ENCODE results near the gene PIAS3.
A peak's percentile ranks its signal among the peaks of the same experiment; 100 is the strongest.
"Not testable (repeated sequence)": the region's sequence is repeated elsewhere in the genome, so short reads cannot be mapped to it uniquely, and the experiment has no call there.

PIAS3 gene

GRCh38 chr1:145826030-145826429 lies 32.9 kb downstream of the PIAS3 start:
- H3K27ac ChIP-seq (ENCODE audit: low read depth, low read length): no peak overlapping the region
- H2AFZ ChIP-seq (ENCODE audit: low read length, unreplicated experiment): no peak overlapping the region
- H3K27me3 ChIP-seq (ENCODE audit: insufficient read depth, low read length): no peaks in the 10 kb centered on the region
- peaks cover 41% of the 10 kb centered on the region for H3K36me3 ChIP-seq (ENCODE audit: insufficient read depth, low read length)
- peaks cover 36% of the 10 kb centered on the region for H3K79me2 ChIP-seq (ENCODE audit: control insufficient read depth, insufficient read depth, low read length, unreplicated experiment)
- H3K4me3 ChIP-seq (ENCODE audit: low read depth, low read length): peak overlapping the region; percentile 98
- H3K4me1 ChIP-seq (ENCODE audit: control insufficient read depth, insufficient read depth, low read length, unreplicated experiment): peaks cover 12% of the 10 kb centered on the region

- H3K4me1 ChIP-seq (ENCODE audit: control insufficient read depth, insufficient read depth, low read length, unreplicated experiment): peaks cover 12% of the 10 kb centered on the region
Observed at GRCh38 chr1:145824499-145824842, 34.4 kb downstream of the PIAS3 start.

GRCh38 chr1:145823565-145824498 lies 35.0 kb downstream of the PIAS3 start, which contains the start of the genes POLR3C and RNF115:
POLR3C (plus strand) TSS chr1:145824200; CDS start chr1:145825777, 1,577 bp downstream.
RNF115 (minus strand) TSS chr1:145824095; CDS start chr1:145823873, 222 bp downstream.
- H3K27ac ChIP-seq (ENCODE audit: low read depth, low read length): peak within 1 kb of the TSS; percentile 75
- peaks cover 12% of the 10 kb centered on the region for H3K4me1 ChIP-seq (ENCODE audit: control insufficient read depth, insufficient read depth, low read length, unreplicated experiment)
- H3K79me2 ChIP-seq (ENCODE audit: control insufficient read depth, insufficient read depth, low read length, unreplicated experiment): peaks cover 41% of the 10 kb centered on the region
- H3K27me3 ChIP-seq (ENCODE audit: insufficient read depth, low read length): no peaks in the 10 kb centered on the region
- peak within 1 kb of the TSS; percentile 88 for H2AFZ ChIP-seq (ENCODE audit: low read length, unreplicated experiment)
- peaks cover 28% of the 10 kb centered on the region for H3K36me3 ChIP-seq (ENCODE audit: insufficient read depth, low read length)
- H3K4me3 ChIP-seq (ENCODE audit: low read depth, low read length): peak within 1 kb of the TSS; percentile 98

More at GRCh38 chr1:145824499-145824842, 34.4 kb downstream of the PIAS3 start:
- H3K27ac ChIP-seq (ENCODE audit: low read depth, low read length): peak overlapping the region; percentile 75
- no peaks in the 10 kb centered on the region for H3K27me3 ChIP-seq (ENCODE audit: insufficient read depth, low read length)
- H3K79me2 ChIP-seq (ENCODE audit: control insufficient read depth, insufficient read depth, low read length, unreplicated experiment): peaks cover 38% of the 10 kb centered on the region
- H2AFZ ChIP-seq (ENCODE audit: low read length, unreplicated experiment): peak overlapping the region; percentile 88
- peak overlapping the region; percentile 98 for H3K4me3 ChIP-seq (ENCODE audit: low read depth, low read length)
- H3K36me3 ChIP-seq (ENCODE audit: insufficient read depth, low read length): peaks cover 31% of the 10 kb centered on the region

GRCh38 chr1:145822779-145823331 lies 36.0 kb downstream of the PIAS3 start:
- peaks cover 12% of the 10 kb centered on the region for H3K4me1 ChIP-seq (ENCODE audit: control insufficient read depth, insufficient read depth, low read length, unreplicated experiment)
- H2AFZ ChIP-seq (ENCODE audit: low read length, unreplicated experiment); H3K27me3 ChIP-seq (ENCODE audit: insufficient read depth, low read length); H3K27ac ChIP-seq (ENCODE audit: low read depth, low read length): not testable (repeated sequence)
- peaks cover 41% of the 10 kb centered on the region for H3K79me2 ChIP-seq (ENCODE audit: control insufficient read depth, insufficient read depth, low read length, unreplicated experiment)
- H3K36me3 ChIP-seq (ENCODE audit: insufficient read depth, low read length): peaks cover 19% of the 10 kb centered on the region
- H3K4me3 ChIP-seq (ENCODE audit: low read depth, low read length): peak overlapping the region; percentile 62

- H3K27me3 ChIP-seq (ENCODE audit: insufficient read depth, low read length); H3K4me1 ChIP-seq (ENCODE audit: control insufficient read depth, insufficient read depth, low read length, unreplicated experiment); H3K36me3 ChIP-seq (ENCODE audit: insufficient read depth, low read length); H3K4me3 ChIP-seq (ENCODE audit: low read depth, low read length); H2AFZ ChIP-seq (ENCODE audit: low read length, unreplicated experiment): not testable (repeated sequence)
- Histone ChIP-seq H3K79me2 (ENCODE audit: control insufficient read depth, insufficient read depth, low read length, unreplicated experiment) (peaks cover 20% of the 10 kb centered on the region), H3K27ac (ENCODE audit: low read depth, low read length) (peak overlapping the region; percentile 53)
Observed at GRCh38 chr1:145818095-145818494, 40.8 kb downstream of the PIAS3 start.

GRCh38 chr1:145812977-145813810 lies 45.7 kb downstream of the PIAS3 start:
- not testable (repeated sequence) for H3K4me3 ChIP-seq (ENCODE audit: low read depth, low read length); H3K27me3 ChIP-seq (ENCODE audit: insufficient read depth, low read length); H2AFZ ChIP-seq (ENCODE audit: low read length, unreplicated experiment); H3K4me1 ChIP-seq (ENCODE audit: control insufficient read depth, insufficient read depth, low read length, unreplicated experiment); H3K36me3 ChIP-seq (ENCODE audit: insufficient read depth, low read length)
- H3K79me2 ChIP-seq (ENCODE audit: control insufficient read depth, insufficient read depth, low read length, unreplicated experiment): peaks cover 18% of the 10 kb centered on the region
- H3K27ac ChIP-seq (ENCODE audit: low read depth, low read length): peak overlapping the region; percentile 43

- no peak overlapping the region for H2AFZ ChIP-seq (ENCODE audit: low read length, unreplicated experiment)
- H3K27me3 ChIP-seq (ENCODE audit: insufficient read depth, low read length): no peaks in the 10 kb centered on the region
- no peak overlapping the region for H3K4me3 ChIP-seq (ENCODE audit: low read depth, low read length)
- H3K27ac ChIP-seq (ENCODE audit: low read depth, low read length): no peak overlapping the region
- no peaks in the 10 kb centered on the region for H3K36me3 ChIP-seq (ENCODE audit: insufficient read depth, low read length)
- H3K79me2 ChIP-seq (ENCODE audit: control insufficient read depth, insufficient read depth, low read length, unreplicated experiment): peaks cover 61% of the 10 kb centered on the region
- peaks cover 19% of the 10 kb centered on the region for H3K4me1 ChIP-seq (ENCODE audit: control insufficient read depth, insufficient read depth, low read length, unreplicated experiment)
Observed at GRCh38 chr1:145806844-145807243, 52.0 kb downstream of the PIAS3 start.

GRCh38 chr1:145806408-145806807 lies 52.5 kb downstream of the PIAS3 start:
- Histone ChIP-seq H3K27ac (ENCODE audit: low read depth, low read length) (no peak overlapping the region), H3K27me3 (ENCODE audit: insufficient read depth, low read length) (no peaks in the 10 kb centered on the region), H2AFZ (ENCODE audit: low read length, unreplicated experiment) (no peak overlapping the region), H3K79me2 (ENCODE audit: control insufficient read depth, insufficient read depth, low read length, unreplicated experiment) (peaks cover 65% of the 10 kb centered on the region), H3K4me3 (ENCODE audit: low read depth, low read length) (no peak overlapping the region), H3K4me1 (ENCODE audit: control insufficient read depth, insufficient read depth, low read length, unreplicated experiment) (peaks cover 19% of the 10 kb centered on the region), H3K36me3 (ENCODE audit: insufficient read depth, low read length) (no peaks in the 10 kb centered on the region)

GRCh38 chr1:145805057-145805456 lies 53.8 kb downstream of the PIAS3 start:
- Histone ChIP-seq H2AFZ (ENCODE audit: low read length, unreplicated experiment) (no peak overlapping the region), H3K4me3 (ENCODE audit: low read depth, low read length) (no peak overlapping the region), H3K79me2 (ENCODE audit: control insufficient read depth, insufficient read depth, low read length, unreplicated experiment) (peaks cover 79% of the 10 kb centered on the region)

More at GRCh38 chr1:145805057-145805456, 53.8 kb downstream of the PIAS3 start:
- Histone ChIP-seq H3K36me3 (ENCODE audit: insufficient read depth, low read length) (0 out of 2 replicates have a peak, but pooled peaks cover 4% of the 10 kb centered on the region), H3K4me1 (ENCODE audit: control insufficient read depth, insufficient read depth, low read length, unreplicated experiment) (peaks cover 19% of the 10 kb centered on the region), H3K27ac (ENCODE audit: low read depth, low read length) (no peak overlapping the region), H3K27me3 (ENCODE audit: insufficient read depth, low read length) (no peaks in the 10 kb centered on the region)
